Measurements from ENCODE around the gene ARHGEF4.

DNA sequence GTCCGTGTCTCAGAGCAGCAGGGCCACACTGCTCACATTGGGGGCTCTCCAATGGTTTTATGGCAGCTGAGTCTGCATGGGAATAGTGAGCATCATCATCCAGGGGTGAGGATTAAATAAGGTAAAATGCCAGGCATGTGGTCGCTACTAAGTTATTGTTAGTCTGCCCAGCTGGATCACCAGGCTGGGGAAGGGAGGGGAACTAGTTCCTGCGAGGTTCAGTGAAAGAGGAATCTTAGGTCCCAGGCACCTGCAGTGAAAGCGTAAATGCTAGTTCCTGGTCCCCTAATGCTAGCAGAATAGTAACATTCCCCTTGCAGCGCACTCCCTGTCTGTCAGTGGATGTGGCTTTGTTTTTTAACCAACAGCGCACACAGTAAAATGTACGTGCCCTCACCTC, 60.1 kb downstream of the ARHGEF4 start:
- TF ChIP-seq, protein P1, sequence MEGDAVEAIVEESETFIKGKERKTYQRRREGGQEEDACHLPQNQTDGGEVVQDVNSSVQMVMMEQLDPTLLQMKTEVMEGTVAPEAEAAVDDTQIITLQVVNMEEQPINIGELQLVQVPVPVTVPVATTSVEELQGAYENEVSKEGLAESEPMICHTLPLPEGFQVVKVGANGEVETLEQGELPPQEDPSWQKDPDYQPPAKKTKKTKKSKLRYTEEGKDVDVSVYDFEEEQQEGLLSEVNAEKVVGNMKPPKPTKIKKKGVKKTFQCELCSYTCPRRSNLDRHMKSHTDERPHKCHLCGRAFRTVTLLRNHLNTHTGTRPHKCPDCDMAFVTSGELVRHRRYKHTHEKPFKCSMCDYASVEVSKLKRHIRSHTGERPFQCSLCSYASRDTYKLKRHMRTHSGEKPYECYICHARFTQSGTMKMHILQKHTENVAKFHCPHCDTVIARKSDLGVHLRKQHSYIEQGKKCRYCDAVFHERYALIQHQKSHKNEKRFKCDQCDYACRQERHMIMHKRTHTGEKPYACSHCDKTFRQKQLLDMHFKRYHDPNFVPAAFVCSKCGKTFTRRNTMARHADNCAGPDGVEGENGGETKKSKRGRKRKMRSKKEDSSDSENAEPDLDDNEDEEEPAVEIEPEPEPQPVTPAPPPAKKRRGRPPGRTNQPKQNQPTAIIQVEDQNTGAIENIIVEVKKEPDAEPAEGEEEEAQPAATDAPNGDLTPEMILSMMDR (IDR thresholded peaks at IDR 0.05), result no peak
- TF ChIP-seq EP300 (IDR thresholded peaks at IDR 0.05), result no peak
- no peak for TF ChIP-seq POLR2A (IDR thresholded peaks at IDR 0.05; ENCODE audit: low read depth)
